ENCODE results near the gene EPHB2. TPM values are rescaled to one million over a fixed set of nuclear protein-coding genes. Genes with fewer than 3 reads are reported as not detected.
"Not testable (repeated sequence)": the region's sequence is repeated elsewhere in the genome, so short reads cannot be mapped to it uniquely, and the experiment has no call there.

EPHB2 gene
- total RNA-seq, 2 experiments from 2014 or later, result not detected

GRCh38 chr1:22944346-22945055 lies 233.9 kb downstream of the EPHB2 start:
- H3K27me3 Mint-ChIP-seq (ENCODE audit: low read depth), result peaks cover 12% of the 10 kb centered on the region
- H3K4me3 Mint-ChIP-seq, result no peak overlapping the region
- H3K4me1 Mint-ChIP-seq (ENCODE audit: low read depth), result no peaks in the 10 kb centered on the region
- DNase-seq (no peak), ATAC-seq (no peak)
- H3K9me3 Mint-ChIP-seq (ENCODE audit: insufficient read depth), result peaks cover 17% of the 10 kb centered on the region
- POLR2A ChIA-PET, result no interaction called here
- H3K27ac Mint-ChIP-seq, result no peak overlapping the region
- no peaks in the 10 kb centered on the region for H3K36me3 Mint-ChIP-seq (ENCODE audit: low read depth)
- CTCF ChIA-PET, result no interaction called here

GRCh38 chr1:22945171-22945570 lies 234.5 kb downstream of the EPHB2 start:
- POLR2A ChIA-PET; H3K27ac Mint-ChIP-seq; H3K36me3 Mint-ChIP-seq (ENCODE audit: low read depth); H3K4me1 Mint-ChIP-seq (ENCODE audit: low read depth); ATAC-seq; H3K27me3 Mint-ChIP-seq (ENCODE audit: low read depth); H3K4me3 Mint-ChIP-seq; DNase-seq; CTCF ChIA-PET: not testable (repeated sequence)
- H3K9me3 Mint-ChIP-seq (ENCODE audit: insufficient read depth), result peaks cover 11% of the 10 kb centered on the region

GRCh38 chr1:22949822-22950331 lies 239.2 kb downstream of the EPHB2 start:
- Mint-ChIP-seq H3K27me3 (ENCODE audit: low read depth) (peaks cover 30% of the 10 kb centered on the region), H3K36me3 (ENCODE audit: low read depth) (no peaks in the 10 kb centered on the region), H3K4me1 (ENCODE audit: low read depth) (no peaks in the 10 kb centered on the region), H3K9me3 (ENCODE audit: insufficient read depth) (no peaks in the 10 kb centered on the region), H3K27ac (no peak overlapping the region), H3K4me3 (no peak overlapping the region)
- ATAC-seq, result no peak
- CTCF ChIA-PET, result interaction anchor here (1.2 kb wide), 1 partner anchor 15 kb away, joined by 6 read pairs; no protein-coding TSS in a partner anchor
- POLR2A ChIA-PET, result no interaction called here
- DNase-seq, result no peak

- Mint-ChIP-seq H3K4me1 (ENCODE audit: low read depth) (no peaks in the 10 kb centered on the region), H3K27ac (no peak overlapping the region)
- no peak for ATAC-seq
These were observed 241.2 kb downstream of the EPHB2 start for GRCh38 chr1:22951796-22952195.

GRCh38 chr1:22952694-22953056 lies 242.0 kb downstream of the EPHB2 start:
- no peak overlapping the region for H3K4me3 Mint-ChIP-seq
- POLR2A ChIA-PET, result no interaction called here
- H3K36me3 Mint-ChIP-seq (ENCODE audit: low read depth), result no peaks in the 10 kb centered on the region
- H3K9me3 Mint-ChIP-seq (ENCODE audit: insufficient read depth), result no peaks in the 10 kb centered on the region
- DNase-seq (no peak), ATAC-seq (no peak)
- peaks cover 36% of the 10 kb centered on the region for H3K27me3 Mint-ChIP-seq (ENCODE audit: low read depth)
- no peaks in the 10 kb centered on the region for H3K4me1 Mint-ChIP-seq (ENCODE audit: low read depth)
- no peak overlapping the region for H3K27ac Mint-ChIP-seq
- CTCF ChIA-PET, result no interaction called here

More at GRCh38 chr1:22951796-22952195, 241.2 kb downstream of the EPHB2 start:
- DNase-seq, result no peak
- H3K4me3 Mint-ChIP-seq, result no peak overlapping the region
- no peaks in the 10 kb centered on the region for H3K36me3 Mint-ChIP-seq (ENCODE audit: low read depth)
- no peaks in the 10 kb centered on the region for H3K9me3 Mint-ChIP-seq (ENCODE audit: insufficient read depth)
- H3K27me3 Mint-ChIP-seq (ENCODE audit: low read depth), result peaks cover 36% of the 10 kb centered on the region
- CTCF ChIA-PET, result no interaction called here
- POLR2A ChIA-PET, result no interaction called here

- no peak for ATAC-seq
- Mint-ChIP-seq H3K36me3 (ENCODE audit: low read depth) (no peaks in the 10 kb centered on the region), H3K4me3 (no peak overlapping the region), H3K27me3 (ENCODE audit: low read depth) (peaks cover 36% of the 10 kb centered on the region), H3K9me3 (ENCODE audit: insufficient read depth) (no peaks in the 10 kb centered on the region), H3K4me1 (ENCODE audit: low read depth) (no peaks in the 10 kb centered on the region), H3K27ac (no peak overlapping the region)
- ChIA-PET CTCF (no interaction called here), POLR2A (no interaction called here)
- DNase-seq, result no peak
These were observed 242.6 kb downstream of the EPHB2 start for GRCh38 chr1:22953057-22953739.

- DNase-seq (no peak), ATAC-seq (no peak)
- Mint-ChIP-seq H3K27ac (no peak overlapping the region), H3K4me1 (ENCODE audit: low read depth) (no peaks in the 10 kb centered on the region), H3K9me3 (ENCODE audit: insufficient read depth) (no peaks in the 10 kb centered on the region), H3K27me3 (ENCODE audit: low read depth) (peaks cover 30% of the 10 kb centered on the region), H3K36me3 (ENCODE audit: low read depth) (no peaks in the 10 kb centered on the region), H3K4me3 (no peak overlapping the region)
- ChIA-PET POLR2A (no interaction called here), CTCF (no interaction called here)
These were observed 243.1 kb downstream of the EPHB2 start for GRCh38 chr1:22953740-22954141.

GRCh38 chr1:22955146-22955545 lies 244.5 kb downstream of the EPHB2 start:
- Mint-ChIP-seq H3K27me3 (ENCODE audit: low read depth) (peaks cover 29% of the 10 kb centered on the region), H3K27ac (no peak overlapping the region), H3K4me1 (ENCODE audit: low read depth) (no peaks in the 10 kb centered on the region), H3K4me3 (no peak overlapping the region), H3K36me3 (ENCODE audit: low read depth) (no peaks in the 10 kb centered on the region), H3K9me3 (ENCODE audit: insufficient read depth) (no peaks in the 10 kb centered on the region)
- ATAC-seq, result no peak
- DNase-seq, result no peak
- ChIA-PET CTCF (no interaction called here), POLR2A (no interaction called here)

- DNase-seq (no peak), ATAC-seq (no peak)
- Mint-ChIP-seq H3K9me3 (ENCODE audit: insufficient read depth) (no peaks in the 10 kb centered on the region), H3K27me3 (ENCODE audit: low read depth) (peaks cover 23% of the 10 kb centered on the region), H3K36me3 (ENCODE audit: low read depth) (no peaks in the 10 kb centered on the region), H3K4me3 (no peak overlapping the region), H3K4me1 (ENCODE audit: low read depth) (no peaks in the 10 kb centered on the region), H3K27ac (no peak overlapping the region)
- ChIA-PET CTCF (interaction anchor here (1.4 kb wide), 1 partner anchor 8 kb away, joined by 4 read pairs; no protein-coding TSS in a partner anchor), POLR2A (no interaction called here)
These were observed 246.4 kb downstream of the EPHB2 start for GRCh38 chr1:22957066-22957465.

- Mint-ChIP-seq H3K27ac (no peak overlapping the region), H3K4me1 (ENCODE audit: low read depth) (no peaks in the 10 kb centered on the region), H3K27me3 (ENCODE audit: low read depth) (peaks cover 19% of the 10 kb centered on the region), H3K36me3 (ENCODE audit: low read depth) (no peaks in the 10 kb centered on the region), H3K9me3 (ENCODE audit: insufficient read depth) (no peaks in the 10 kb centered on the region), H3K4me3 (no peak overlapping the region)
- CTCF ChIA-PET, result no interaction called here
- DNase-seq (no peak), ATAC-seq (no peak)
- POLR2A ChIA-PET, result no interaction called here
These were observed 247.9 kb downstream of the EPHB2 start for GRCh38 chr1:22958556-22958955.

GRCh38 chr1:22959545-22960360 lies 249.1 kb downstream of the EPHB2 start:
- Mint-ChIP-seq H3K4me3 (no peak overlapping the region), H3K36me3 (ENCODE audit: low read depth) (no peaks in the 10 kb centered on the region), H3K4me1 (ENCODE audit: low read depth) (no peaks in the 10 kb centered on the region), H3K27ac (no peak overlapping the region), H3K9me3 (ENCODE audit: insufficient read depth) (no peaks in the 10 kb centered on the region), H3K27me3 (ENCODE audit: low read depth) (peaks cover 8% of the 10 kb centered on the region)
- DNase-seq (no peak), ATAC-seq (no peak)
- ChIA-PET POLR2A (no interaction called here), CTCF (no interaction called here)

GRCh38 chr1:22962558-22962957 lies 251.9 kb downstream of the EPHB2 start:
- H3K27ac Mint-ChIP-seq, result no peak overlapping the region
- no peaks in the 10 kb centered on the region for H3K4me1 Mint-ChIP-seq (ENCODE audit: low read depth)
- peaks cover 7% of the 10 kb centered on the region for H3K9me3 Mint-ChIP-seq (ENCODE audit: insufficient read depth)
- peaks cover 6% of the 10 kb centered on the region for H3K27me3 Mint-ChIP-seq (ENCODE audit: low read depth)
- no peak overlapping the region for H3K4me3 Mint-ChIP-seq
- CTCF ChIA-PET, result no interaction called here
- DNase-seq (no peak), ATAC-seq (no peak)
- H3K36me3 Mint-ChIP-seq (ENCODE audit: low read depth), result peaks cover 3% of the 10 kb centered on the region
- POLR2A ChIA-PET, result no interaction called here

Data from activated CD8-positive, alpha-beta T cell treated with anti-CD3 and anti-CD28 coated beads, Interleukin-2, amount 10 ng/mL, durations not matched to agents 7 days and 5 days (primary cell).